GM19452 (cell line): Measurements from ENCODE around the gene CCDC93.
"Not testable (repeated sequence)": the region's sequence is repeated elsewhere in the genome, so short reads cannot be mapped to it uniquely, and the experiment has no call there.

ENCODE experiments used
- ATAC-seq: cut with Tn5 transposase; IDR thresholded peaks from one replicate; pipeline ENCODE4 v1.9.1; 2021; ENCODE audit not compliant: unreplicated experiment

The CCDC93 gene

GRCh38 chr2:118046634-118047210, 32.9 kb upstream of the CCDC93 start:
- no peak for ATAC-seq

- ATAC-seq, result no peak
These were observed 31.4 kb upstream of the CCDC93 start for GRCh38 chr2:118045286-118045685.

DNA sequence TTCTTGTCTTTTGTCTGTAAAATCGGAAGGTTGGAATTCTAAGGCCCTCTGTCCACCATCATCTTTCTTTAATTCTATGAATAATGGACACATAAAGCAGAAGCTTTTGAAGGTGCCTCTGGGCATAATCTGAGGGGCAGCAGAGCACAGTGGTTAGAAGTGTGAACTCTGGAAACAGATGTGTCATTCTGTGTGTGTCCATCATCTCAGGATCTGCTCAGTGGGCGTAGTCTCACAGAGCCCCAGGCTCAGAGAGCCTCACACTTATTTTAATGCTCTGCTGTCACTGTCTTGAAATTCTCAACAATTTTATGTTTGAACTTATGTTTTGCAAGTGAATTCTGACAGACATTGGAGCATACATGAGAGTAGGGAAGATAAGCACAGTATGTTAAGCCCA, 31.0 kb upstream of the CCDC93 start:
- ATAC-seq, result no peak

- no peak for ATAC-seq
These were observed 30.3 kb upstream of the CCDC93 start for GRCh38 chr2:118044103-118044716.

DNA sequence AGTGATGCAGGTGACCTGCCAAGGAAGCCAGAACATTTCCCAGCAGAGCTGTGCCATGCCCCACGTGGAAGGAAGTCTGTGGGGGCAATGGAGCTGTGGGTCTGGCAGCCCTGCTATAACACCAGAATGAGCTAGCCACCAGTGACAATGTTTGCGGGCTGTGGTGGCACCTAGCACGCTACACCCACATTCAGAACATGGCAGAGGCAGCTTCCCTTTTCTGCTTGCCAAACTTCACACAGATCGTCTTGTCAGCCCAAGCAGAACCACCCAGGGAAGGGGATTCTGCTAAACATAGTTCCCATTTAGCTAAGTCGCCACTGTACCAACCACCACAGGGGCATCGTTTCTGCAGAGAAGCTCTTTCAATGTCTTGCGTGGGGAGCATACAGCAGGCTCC, 27.0 kb upstream of the CCDC93 start:
- ATAC-seq, result no peak

DNA sequence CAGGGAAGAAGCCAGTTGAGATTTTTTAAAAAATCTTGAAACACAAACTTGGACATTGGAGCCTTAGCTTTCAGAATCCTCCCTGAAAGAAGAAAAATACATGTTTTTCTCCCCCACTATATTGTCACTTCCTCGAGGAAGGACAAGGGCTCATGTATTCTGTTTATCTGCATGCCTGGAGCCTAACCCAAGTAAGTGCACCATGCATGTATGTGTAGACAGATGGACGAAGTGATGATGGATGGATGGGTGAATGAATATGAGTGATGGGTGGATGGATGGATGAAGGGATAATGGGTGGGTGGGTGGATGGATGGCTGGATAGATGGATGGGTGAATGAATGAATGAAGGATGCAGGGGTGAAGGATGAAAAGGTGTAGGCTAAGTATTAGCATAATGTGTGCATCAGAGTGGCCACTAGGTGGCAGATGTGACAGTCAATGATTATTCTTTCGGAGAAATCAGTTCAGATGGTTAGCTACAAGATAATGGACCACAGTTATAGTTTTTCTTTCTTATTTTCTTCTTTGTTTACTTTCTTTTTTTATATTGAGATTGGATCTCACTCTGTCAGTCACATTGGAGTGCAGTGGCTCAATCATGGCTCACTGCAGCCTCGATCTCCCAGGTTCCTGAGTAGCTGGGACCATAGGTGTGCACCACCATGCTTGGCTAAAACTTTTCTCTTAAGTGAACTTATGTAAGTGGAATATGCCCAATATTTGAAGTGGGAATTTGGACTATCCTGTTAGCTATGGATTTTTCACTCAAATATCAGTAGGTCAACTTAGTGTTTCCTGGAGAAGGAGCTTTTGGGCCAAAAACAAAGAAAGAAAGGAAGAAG, 18.5 kb upstream of the CCDC93 start:
- ATAC-seq, result peak; percentile 95

GRCh38 chr2:118031566-118031965, 17.7 kb upstream of the CCDC93 start:
- no peak for ATAC-seq

GRCh38 chr2:118029025-118029424, 15.2 kb upstream of the CCDC93 start:
- ATAC-seq, result no peak

DNA sequence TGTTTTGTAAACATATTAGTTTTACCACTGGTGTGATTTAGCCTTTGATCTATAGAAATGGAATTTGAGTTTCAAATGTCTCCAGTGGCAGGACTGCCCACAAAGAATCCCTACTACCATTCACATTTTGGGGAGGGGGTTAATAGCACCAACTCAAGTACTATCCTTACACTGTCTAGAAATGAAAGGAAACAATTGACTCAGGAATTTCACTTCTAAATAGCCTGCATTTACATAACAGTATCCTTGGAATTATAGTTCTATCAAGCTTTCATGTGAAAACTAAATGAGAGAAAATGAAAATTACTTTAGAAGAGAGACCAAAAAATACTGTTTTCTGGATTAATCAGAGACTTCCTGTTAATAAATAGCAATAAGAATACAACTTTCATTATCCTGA, 7.5 kb upstream of the CCDC93 start:
- ATAC-seq, result no peak

- ATAC-seq, result no peak
These were observed 6.0 kb upstream of the CCDC93 start for GRCh38 chr2:118019821-118020220.

GRCh38 chr2:118016911-118017310, 3.0 kb upstream of the CCDC93 start:
- no peak for ATAC-seq

DNA sequence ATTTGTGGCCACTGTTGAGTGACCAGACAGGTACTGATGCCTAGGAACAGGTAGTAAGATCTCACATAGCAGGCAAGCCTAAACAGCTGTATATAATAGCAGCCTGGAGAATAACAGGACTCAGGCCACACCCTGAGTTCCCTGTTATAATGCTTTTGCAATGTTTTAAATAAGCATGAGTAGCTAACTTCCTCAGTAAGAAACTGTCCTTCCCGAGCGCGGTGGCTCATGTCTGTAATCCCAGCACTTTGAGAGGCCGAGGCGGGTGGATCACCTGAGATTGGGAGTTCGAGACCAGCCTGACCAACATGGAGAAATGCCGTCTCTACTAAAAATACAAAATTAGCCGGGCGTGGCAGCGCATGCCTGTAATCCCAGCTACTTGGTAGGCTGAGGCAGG, 1.9 kb upstream of the CCDC93 start:
- ATAC-seq, result not testable (repeated sequence)

DNA sequence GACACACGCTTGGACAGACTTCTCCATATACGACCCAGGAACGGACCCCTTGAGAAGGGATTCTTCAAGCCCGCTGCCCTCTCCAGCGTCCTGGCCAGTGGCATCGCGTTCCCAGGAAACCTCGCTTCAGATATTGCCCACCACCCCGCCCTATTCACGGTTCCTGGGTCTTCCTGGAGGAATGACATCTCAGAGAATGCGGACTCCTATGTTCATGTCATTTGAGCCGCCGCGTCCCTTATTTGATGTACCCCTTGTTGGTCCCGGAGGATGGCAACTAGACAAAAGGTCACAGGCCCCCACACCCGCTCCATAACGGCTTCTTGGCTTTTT, 588 bp upstream of the CCDC93 start:
- ATAC-seq, result no peak

- peak; percentile 36 for ATAC-seq
These were observed 598 bp downstream of the CCDC93 start for GRCh38 chr2:118013221-118013723.

DNA sequence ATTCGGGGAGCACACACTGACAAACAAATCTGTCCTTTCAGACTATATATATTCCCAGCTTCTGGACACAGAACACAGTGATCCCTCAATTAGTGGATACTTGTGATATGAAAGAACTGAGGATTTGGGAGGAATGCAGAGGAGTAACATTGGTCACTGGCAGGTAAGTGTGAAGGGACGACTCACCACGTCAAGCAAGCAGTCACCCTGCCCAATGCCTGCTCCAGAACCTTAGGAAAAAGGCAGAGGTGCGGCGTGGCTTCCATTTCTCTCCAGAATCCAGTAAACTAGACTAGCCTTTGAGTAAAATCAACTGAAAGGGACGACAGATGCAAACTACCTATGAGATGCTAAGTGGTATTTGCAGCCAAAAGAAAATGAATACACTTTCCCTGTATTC, 1.1 kb downstream of the CCDC93 start:
- no peak for ATAC-seq

GRCh38 chr2:118010473-118010872, 3.4 kb downstream of the CCDC93 start:
- no peak for ATAC-seq

DNA sequence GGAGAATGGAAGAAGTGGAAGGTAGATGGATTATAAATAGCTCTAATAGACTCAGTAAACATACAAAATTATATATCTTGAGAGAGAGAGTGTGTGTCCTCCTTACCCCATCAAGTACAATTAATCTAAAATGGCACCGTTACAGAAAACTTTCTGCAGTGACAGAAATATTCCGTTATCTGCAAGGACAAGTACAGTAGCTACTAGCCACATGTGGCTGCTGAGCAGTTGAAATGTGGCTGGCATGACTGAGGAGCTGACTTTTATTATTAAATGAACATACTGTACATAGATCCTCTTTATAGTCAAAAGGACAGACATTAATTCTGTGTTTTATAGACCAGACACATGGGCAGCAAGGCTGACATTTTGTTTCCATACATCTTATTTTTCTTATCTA, 7.0 kb downstream of the CCDC93 start:
- no peak for ATAC-seq

- ATAC-seq, result no peak
These were observed 7.5 kb downstream of the CCDC93 start for GRCh38 chr2:118006326-118006725.

GRCh38 chr2:118003396-118003824, 10.5 kb downstream of the CCDC93 start:
- ATAC-seq, result peak; percentile 99

DNA sequence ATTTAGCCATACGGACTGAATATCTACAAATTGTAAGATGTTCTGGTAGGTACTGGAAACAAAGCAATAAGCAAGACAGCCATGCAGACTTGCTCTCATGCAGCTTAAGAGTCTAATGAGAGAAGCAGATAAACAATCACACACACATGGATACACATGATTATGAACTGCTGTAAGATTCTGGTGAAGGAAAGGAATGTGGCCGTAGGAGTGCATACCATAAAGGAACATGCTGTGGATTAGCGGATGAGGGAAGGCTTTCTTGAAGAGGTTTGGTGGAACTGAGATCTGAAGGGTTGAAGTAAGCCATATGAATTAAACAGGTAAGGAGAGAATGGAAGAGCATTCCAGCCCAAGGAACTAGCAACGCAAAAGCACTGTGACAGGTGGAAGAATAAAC, 13.8 kb downstream of the CCDC93 start:
- no peak for ATAC-seq

DNA sequence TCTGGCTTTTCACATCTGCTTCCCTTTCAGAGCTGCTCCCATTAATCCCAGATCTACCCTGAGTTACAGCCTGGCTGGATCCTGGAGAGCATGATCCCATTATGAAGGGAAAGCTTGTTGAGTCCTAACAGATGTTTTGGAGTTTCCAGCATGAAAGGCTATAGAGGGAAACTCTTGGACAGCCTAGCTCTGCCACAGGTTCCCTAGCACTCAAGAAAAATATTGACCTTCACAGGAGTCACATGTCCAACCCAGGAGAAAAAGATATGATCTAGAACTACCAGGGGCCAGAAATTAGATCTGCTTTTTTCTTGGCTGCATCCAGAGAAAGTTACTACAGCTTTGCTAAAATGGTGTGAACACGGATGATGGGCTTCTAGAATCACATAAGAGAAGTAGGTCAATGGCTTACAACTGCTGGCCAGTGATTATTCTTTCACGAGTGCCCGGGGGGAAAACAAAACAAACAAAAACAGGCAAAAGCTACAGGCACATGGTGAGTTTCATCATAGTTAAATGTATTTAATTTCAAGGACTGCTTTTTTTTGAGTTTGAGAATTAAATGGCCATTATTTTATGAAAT, 15.9 kb downstream of the CCDC93 start:
- no peak for ATAC-seq

- no peak for ATAC-seq
These were observed 17.3 kb downstream of the CCDC93 start for GRCh38 chr2:117996525-117996924.
